A549 (cell line): ENCODE results near the gene PHRF1. TPM values are rescaled to one million over a fixed set of nuclear protein-coding genes. Genes with fewer than 3 reads are reported as not detected.
A peak's percentile ranks its signal among the peaks of the same experiment; 100 is the strongest.

Experiments used
- ATAC-seq, 2 experiments: fragments of 200-7000 bp in 1 of 2; fragments of >200 bp in 1 of 2; cut with Nextera tagmentation in 1 of 2; cut with Tn5 transposase in 1 of 2; 3 replicates each; pipeline versions ENCODE4 v1.8.0 to v1.9.1; 2018 to 2020; ENCODE audit warnings: mild to moderate bottlenecking in 1 of 2, moderate library complexity in 1 of 2
- CTCF ChIA-PET: fragments of 300-600 bp; sonication (Branson Sonifier 250); formaldehyde crosslinking; extraction: SDS; loops from one replicate; lab custom pipeline; 2021; ENCODE audit warnings: antibody characterized with exemption, inconsistent platforms; lab: Yijun Ruan, JAX
- POLR2A ChIA-PET: fragments of 350-600 bp; formaldehyde crosslinking; extraction: SDS; loops from one replicate; lab custom pipeline; 2021; ENCODE audit warnings: antibody characterized with exemption, inconsistent platforms; lab: Yijun Ruan, JAX
- DNase-seq, 2 experiments: peaks; one replicate each; pipeline versions ENCODE4 v3.0.0 to v3.0.0-alpha.2; 2011 to 2016; ENCODE audit warnings: low read depth in 1 of 2, low spot score in 1 of 2
- FAIRE-seq: peaks from 2 replicates; lab custom pipeline; 2011; peaks lifted over from hg19 to GRCh38; lab: Jason Lieb, UNC
- H3K27ac ChIP-seq, 2 experiments: fragments of >200 bp; sonication (Bioruptor Twin); formaldehyde crosslinking; 3 replicates each; pipeline ENCODE4 v1.5.1; 2016 to 2017
- H3K4me1 ChIP-seq: fragments of >200 bp; sonication (Bioruptor Twin); formaldehyde crosslinking; 3 replicates; pipeline ENCODE4 v1.6.1; 2016
- H3K4me2 ChIP-seq: fragments of >200 bp; sonication (Bioruptor Twin); formaldehyde crosslinking; 3 replicates; pipeline ENCODE4 v1.6.1; 2016
- H3K4me3 ChIP-seq: fragments of >200 bp; sonication (Bioruptor Twin); formaldehyde crosslinking; 3 replicates; pipeline ENCODE4 v1.5.1; 2016
- H3K9me3 ChIP-seq: fragments of >200 bp; sonication (Bioruptor Twin); formaldehyde crosslinking; 3 replicates; pipeline ENCODE4 v1.6.1; 2016
- BCL3 ChIP-seq: fragments of >200 bp; sonication (Bioruptor Twin); formaldehyde crosslinking; IDR thresholded peaks from 3 replicates; pipeline ENCODE4 v1.6.1; 2016
- BHLHE40 ChIP-seq: IDR thresholded peaks from 2 replicates; pipeline ENCODE4 v1.6.1; 2012; ENCODE audit warnings: low read depth, low read length, inconsistent platforms
- CBX8 ChIP-seq: fragments of 200-600 bp; sonication (generic); IDR thresholded peaks from 2 replicates; pipeline ENCODE4 v1.6.1; 2016
- E2F6 ChIP-seq: IDR thresholded peaks from 2 replicates; pipeline ENCODE4 v1.6.1; 2012; ENCODE audit warnings: low read depth, borderline replicate concordance
- ESRRA ChIP-seq: fragments of 150-350 bp; IDR thresholded peaks from 2 replicates; pipeline ENCODE4 v1.6.1; 2014; ENCODE audit warnings: mild to moderate bottlenecking, low read length, borderline replicate concordance
- FOSB ChIP-seq: fragments of 250-450 bp; sonication (Bioruptor Pico); IDR thresholded peaks from 2 replicates; pipeline ENCODE4 v1.5.0; 2020; ENCODE audit warnings: mild to moderate bottlenecking, moderate library complexity
- GATA3 ChIP-seq: IDR thresholded peaks from 2 replicates; pipeline ENCODE4 v1.6.1; 2012; ENCODE audit warnings: borderline replicate concordance
- HOXB5 ChIP-seq: fragments of 250-450 bp; sonication (Bioruptor Pico); IDR thresholded peaks from 2 replicates; pipeline ENCODE4 v1.5.0; 2020; ENCODE audit warnings: mild to moderate bottlenecking, moderate library complexity
- MAZ ChIP-seq: fragments of 150-350 bp; IDR thresholded peaks from 2 replicates; pipeline ENCODE4 v1.6.1; 2014; ENCODE audit warnings: antibody characterized with exemption, low read depth, low read length, borderline replicate concordance
- MYC ChIP-seq: IDR thresholded peaks from 2 replicates; pipeline ENCODE4 v1.6.1; 2012; ENCODE audit warnings: mild to moderate bottlenecking, inconsistent platforms, low read length, improper control_type of control experiment, borderline replicate concordance
- NR3C1 ChIP-seq: fragments of >200 bp; sonication (Bioruptor Twin); formaldehyde crosslinking; IDR thresholded peaks from 3 replicates; pipeline ENCODE4 v1.6.1; 2017
- RAD21 ChIP-seq, 2 experiments: fragments of >200 bp in 1 of 2; sonication (Bioruptor Twin) in 1 of 2; formaldehyde crosslinking in 1 of 2; IDR thresholded peaks in 1 of 2; conservative IDR thresholded peaks in 1 of 2; 2 replicates in 1 of 2; 3 replicates in 1 of 2; pipeline ENCODE4 v1.6.1; 2012 to 2018; ENCODE audit warnings: inconsistent platforms in 1 of 2
- TFCP2L1 ChIP-seq: fragments of 250-450 bp; sonication (Bioruptor Pico); IDR thresholded peaks from 2 replicates; pipeline ENCODE4 v1.5.0; 2021; ENCODE audit warnings: mild to moderate bottlenecking
- USF2 ChIP-seq: fragments of 450-650 bp; IDR thresholded peaks from 2 replicates; pipeline ENCODE4 v1.6.1; 2014; ENCODE audit warnings: antibody characterized with exemption
- ZC3H11A ChIP-seq: fragments of 450-650 bp; IDR thresholded peaks from 2 replicates; pipeline ENCODE4 v1.6.1; 2014; ENCODE audit warnings: antibody characterized with exemption, mild to moderate bottlenecking
- WGBS: methylation state at CpG from one replicate; pipeline ENCODE4 v1.1.6; 2017; ENCODE audit errors: missing lambda C conversion rate; 5-methylcytosine and 5-hydroxymethylcytosine counted together
- polyA plus RNA-seq, 4 experiments: library from polyadenylated mRNA; depleted of rRNA in 3 of 4; stranded (reverse); fragments of >200 nt; fragmentation: RNase III in 1 of 4; extraction: RNeasy Plus Mini Kit Qiagen cat#74134 plus additional on column Dnase treatment in 1 of 4; gene quantifications; 2 replicates in 3 of 4; 3 replicates in 1 of 4; pipeline ENCODE4 v1.2.3, GENCODE V29; 2011 to 2017

The PHRF1 gene
- polyA plus RNA-seq, 2 of the 4 experiments (the other 2 are of a cell fraction) = 10.8 to 25.3 TPM

DNA sequence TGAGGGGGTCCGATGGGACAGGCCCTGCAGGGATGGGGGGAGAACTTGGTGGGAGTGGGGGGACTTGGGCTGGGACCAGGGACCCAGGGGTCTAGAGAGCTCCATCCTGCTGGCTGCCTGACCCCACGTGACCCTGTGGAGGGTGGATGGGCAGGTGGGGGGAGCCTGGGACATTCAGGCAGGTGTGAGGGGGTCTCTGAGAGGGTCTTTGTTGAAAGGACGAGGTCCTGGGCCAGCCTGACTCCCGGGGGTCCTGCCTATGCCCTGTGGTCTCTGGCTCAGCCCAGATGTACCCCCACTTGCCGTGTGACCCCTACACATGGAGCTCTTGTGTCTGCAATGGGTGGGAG lies 31.5 kb upstream of the PHRF1 start:
- no peak for FAIRE-seq
- CTCF ChIA-PET = interaction anchor here (1.2 to 5.3 kb wide), 4 partner anchors 9 to 27 kb away, joined by 4 to 26 read pairs (median 6); no protein-coding TSS in a partner anchor
- WGBS = 31% methylated on average over 3 of the region's 5 CpGs
- TF ChIP-seq USF2 (no peak), TFCP2L1 (CRISPR knock-in tag) (no peak), FOSB (CRISPR knock-in tag) (no peak), MYC (no peak), NR3C1 (no peak), E2F6 (no peak), CBX8 (no peak), ESRRA (no peak), BCL3 (no peak), MAZ (no peak), GATA3 (no peak), HOXB5 (CRISPR knock-in tag) (no peak)
- no peak for DNase-seq
- Histone ChIP-seq H3K4me1 (no peaks in the 10 kb centered on the region), H3K4me3 (no peak overlapping the region), H3K9me3 (no peaks in the 10 kb centered on the region), H3K4me2 (no peak overlapping the region), H3K27ac (no peak overlapping the region)
- POLR2A ChIA-PET = interaction anchor here (1.1 kb wide), 1 partner anchor 9 kb away, joined by 4 read pairs; the partner anchor contains the start of gene HRAS
- ATAC-seq = no peak

DNA sequence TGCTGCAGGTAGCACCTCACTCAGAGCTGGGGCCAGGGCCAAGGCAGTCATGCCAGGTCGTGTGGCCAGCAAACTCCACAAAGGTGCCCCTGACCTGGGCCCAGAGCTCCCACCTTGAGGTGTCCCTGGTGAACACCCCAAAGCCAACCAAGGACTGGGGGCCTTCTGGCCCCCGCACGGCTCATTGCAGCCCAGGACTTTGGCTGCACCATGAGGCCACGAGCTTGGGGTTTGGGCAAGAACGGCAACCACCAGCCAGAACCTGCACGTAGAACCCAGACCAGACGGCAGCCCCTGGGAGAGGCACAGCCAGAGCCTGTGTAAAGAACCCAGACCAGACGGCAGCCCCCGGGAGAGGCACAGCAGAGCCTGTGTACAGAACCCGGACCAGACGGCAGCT lies 31.1 kb upstream of the PHRF1 start:
- Histone ChIP-seq H3K4me2 (no peak overlapping the region), H3K9me3 (no peaks in the 10 kb centered on the region), H3K4me3 (no peak overlapping the region), H3K27ac (no peak overlapping the region), H3K4me1 (no peaks in the 10 kb centered on the region)
- no peak for TF ChIP-seq FOSB (CRISPR knock-in tag)
- TF ChIP-seq BHLHE40 = no peak
- TF ChIP-seq RAD21 (conservative IDR thresholded peaks at IDR 0.05 in 1 of 2, IDR thresholded peaks at IDR 0.05 in 1 of 2) = no peak
- ATAC-seq = no peak
- WGBS = 88% methylated on average over 5 of the region's 11 CpGs
- FAIRE-seq = no peak
- ChIA-PET CTCF (interaction anchor here (1.2 to 5.3 kb wide), 4 partner anchors 9 to 27 kb away, joined by 4 to 26 read pairs (median 6); no protein-coding TSS in a partner anchor), POLR2A (interaction anchor here (1.1 kb wide), 1 partner anchor 9 kb away, joined by 4 read pairs; the partner anchor contains the start of gene HRAS)
- no peak for DNase-seq

DNA sequence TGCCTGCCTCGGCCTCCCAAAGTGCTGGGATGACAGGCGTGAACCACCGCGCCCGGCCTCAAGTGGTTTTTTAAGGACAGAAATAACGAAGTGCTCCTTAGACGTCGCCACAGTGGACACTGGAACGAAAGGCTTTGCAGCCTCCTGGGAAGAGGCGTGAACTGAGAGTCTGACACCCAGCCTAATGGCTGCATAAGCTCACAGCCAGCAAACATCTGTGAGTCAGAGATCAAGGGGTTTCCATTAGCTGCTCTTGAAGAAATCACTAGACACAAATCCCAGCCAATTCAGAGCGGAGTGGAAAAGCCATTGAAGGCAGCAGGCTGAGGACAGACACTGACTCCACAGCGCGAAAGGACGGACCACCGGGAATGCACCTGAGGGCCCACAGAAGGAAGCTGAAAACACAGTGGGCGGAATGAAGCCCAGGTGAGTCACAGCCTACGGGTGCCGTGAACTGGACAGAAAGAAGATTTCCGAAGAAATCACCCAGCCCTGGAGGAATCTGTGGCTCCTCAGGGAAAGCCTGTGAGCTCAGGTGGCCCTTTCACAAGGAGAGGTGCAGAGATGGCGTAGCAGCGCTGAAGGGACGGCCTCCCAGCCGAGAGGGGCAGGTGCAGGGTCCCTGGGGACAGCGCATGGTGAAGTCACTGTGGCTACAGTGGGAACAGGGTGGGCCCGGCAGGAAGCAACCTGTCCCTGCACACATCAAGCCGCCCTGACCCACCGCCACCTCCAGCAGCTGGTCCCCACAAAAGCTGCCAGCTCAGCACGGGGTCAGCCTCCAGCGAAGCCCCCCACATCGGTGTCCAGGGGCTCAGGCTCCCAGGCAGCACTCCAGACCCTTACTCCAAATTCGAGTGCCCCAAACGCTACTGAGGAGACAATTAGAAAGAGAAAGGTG lies 27.3 kb upstream of the PHRF1 start:
- ChIA-PET POLR2A (no interaction called here), CTCF (interaction anchor here (1.0 kb wide), 1 partner anchor 16 kb away, joined by 5 read pairs; no protein-coding TSS in a partner anchor)
- no peak overlapping the region for H3K4me3 ChIP-seq
- ATAC-seq (peak in 1 of 2 experiments; percentile 14; a peak in 2 of 6 replicates), DNase-seq (no peak), FAIRE-seq (no peak)
- H3K4me1 ChIP-seq = no peaks in the 10 kb centered on the region; the same call in 2 of the 3 replicates
- no peaks in the 10 kb centered on the region for H3K9me3 ChIP-seq
- H3K27ac ChIP-seq = no peak overlapping the region
- 74% methylated on average over 28 of the region's 32 CpGs for WGBS
- H3K4me2 ChIP-seq = no peak overlapping the region
- no peak for TF ChIP-seq ZC3H11A
